HepG2 (cell line): Measurements from ENCODE around the gene KIAA1614. TPM values are rescaled to one million over a fixed set of nuclear protein-coding genes. Genes with fewer than 3 reads are reported as not detected.

Experiments
- ATAC-seq: fragments of 200-7000 bp; cut with Tn5 transposase; 3 replicates; pipeline ENCODE4 v1.9.1; 2020; ENCODE audit warnings: mild to moderate bottlenecking, moderate library complexity
- BruUV-seq: library from RNA; stranded (reverse); fragments of 400-500 nt; replicated peaks from 2 replicates; lab custom pipeline; 2021; lab: Mats Ljungman, UMichigan
- CTCF ChIA-PET: fragments of 300-600 bp; formaldehyde crosslinking; extraction: SDS; loops from one replicate; lab custom pipeline; 2021; ENCODE audit warnings: low total read pairs, inconsistent platforms, low intra/inter-chr PET ratio; lab: Yijun Ruan, JAX
- POLR2A ChIA-PET: fragments of 350-600 bp; sonication (Branson Sonifier 250); formaldehyde crosslinking; loops from one replicate; lab custom pipeline; 2020; ENCODE audit warnings: antibody characterized with exemption, inconsistent platforms; lab: Yijun Ruan, JAX
- DNase-seq: peaks from one replicate; pipeline ENCODE4 v3.0.0-alpha.2; 2015; ENCODE audit warnings: low spot score
- FAIRE-seq: peaks from 3 replicates; lab custom pipeline; 2011; peaks lifted over from hg19 to GRCh38; lab: Jason Lieb, UNC
- H2AFZ ChIP-seq: one replicate; pipeline ENCODE4 v1.6.1; 2011; ENCODE audit warnings: low read length, inconsistent platforms
- H3K27ac ChIP-seq: fragments of 300-600 bp; 3 replicates; pipeline ENCODE4 v1.8.0; 2011; ENCODE audit warnings: mixed run types, mild to moderate bottlenecking, mixed read lengths, low read length, inconsistent platforms; ENCODE audit not compliant: insufficient read depth; ENCODE audit errors: extremely low read length
- H3K27me3 ChIP-seq, 2 experiments: fragments of 200-600 bp in 1 of 2; 2 replicates in 1 of 2; 3 replicates in 1 of 2; pipeline versions ENCODE4 v1.6.0 to v1.8.0; 2011; ENCODE audit warnings: low read length in 2 of 2, mild to moderate bottlenecking in 2 of 2, moderate library complexity in 2 of 2, inconsistent platforms in 1 of 2; ENCODE audit not compliant: insufficient read depth in 2 of 2, control insufficient read depth in 1 of 2
- H3K36me3 ChIP-seq, 2 experiments: fragments of 200-600 bp in 1 of 2; replicated peaks in 1 of 2; 2 replicates in 1 of 2; 3 replicates in 1 of 2; pipeline versions ENCODE4 v1.5.1 to v1.8.0; 2011; ENCODE audit warnings: low read length in 2 of 2, inconsistent platforms in 1 of 2; ENCODE audit not compliant: insufficient read depth in 2 of 2, control insufficient read depth in 1 of 2
- H3K4me1 ChIP-seq: 2 replicates; pipeline ENCODE4 v1.5.1; 2012; ENCODE audit warnings: low read length, inconsistent platforms; ENCODE audit not compliant: insufficient read depth
- H3K4me2 ChIP-seq: 2 replicates; pipeline ENCODE4 v1.6.0; 2011; ENCODE audit warnings: low read depth, low read length, inconsistent platforms
- H3K4me3 ChIP-seq, 3 experiments: fragments of 200-600 bp in 1 of 3; sonication (generic), shearing (Covaris generic) in 1 of 3; replicated peaks in 1 of 3; 2 replicates each; pipeline ENCODE4 v1.5.1; 2011 to 2016; ENCODE audit warnings: low read length in 3 of 3, inconsistent platforms in 2 of 3, low read depth in 2 of 3, mild to moderate bottlenecking in 2 of 3, control low read depth in 1 of 3, mixed read lengths in 1 of 3; ENCODE audit not compliant: insufficient read depth in 1 of 3
- H3K79me2 ChIP-seq: one replicate; pipeline ENCODE4 v1.6.1; 2011; ENCODE audit warnings: low read length, inconsistent platforms; ENCODE audit not compliant: insufficient read depth
- H3K9ac ChIP-seq: 2 replicates; pipeline ENCODE4 v1.6.0; 2011; ENCODE audit warnings: mild to moderate bottlenecking, low read depth, low read length, inconsistent platforms; ENCODE audit not compliant: insufficient read depth
- H3K9me3 ChIP-seq: 2 replicates; pipeline ENCODE4 v1.5.1; 2012; ENCODE audit warnings: mild to moderate bottlenecking, low read length
- H4K20me1 ChIP-seq: 2 replicates; pipeline ENCODE4 v1.6.0; 2011; ENCODE audit warnings: inconsistent platforms, mild to moderate bottlenecking, low read length, moderate library complexity; ENCODE audit not compliant: insufficient read depth
- ARID4A ChIP-seq: sonication (generic); formaldehyde crosslinking; IDR thresholded peaks from 2 replicates; pipeline ENCODE4 v1.5.0; 2020; ENCODE audit warnings: mild to moderate bottlenecking, missing genetic modification reagents, borderline replicate concordance
- EHMT2 ChIP-seq: fragments of 200-600 bp; sonication (generic); IDR thresholded peaks from 2 replicates; pipeline ENCODE4 v1.7.0; 2017; ENCODE audit warnings: antibody characterized with exemption, low read depth, low read length, borderline replicate concordance
- ESRRA ChIP-seq: sonication (generic); formaldehyde crosslinking; IDR thresholded peaks from 2 replicates; pipeline ENCODE4 v1.5.1; 2020; ENCODE audit warnings: mild to moderate bottlenecking, low read depth, missing genetic modification reagents
- HOXA3 ChIP-seq: sonication (generic); formaldehyde crosslinking; IDR thresholded peaks from 2 replicates; pipeline ENCODE4 v1.5.0; 2020; ENCODE audit warnings: missing genetic modification reagents
- POLR2AphosphoS5 ChIP-seq: IDR thresholded peaks from 2 replicates; pipeline ENCODE4 v1.6.1; 2012; ENCODE audit warnings: low read depth, low read length
- RARA ChIP-seq: IDR thresholded peaks from 2 replicates; pipeline ENCODE4 v1.6.1; 2016; ENCODE audit warnings: missing genetic modification reagents, missing compliant biosample characterization
- RBFOX2 ChIP-seq: fragments of 200-400 bp; formaldehyde crosslinking; IDR thresholded peaks from 2 replicates; pipeline ENCODE4 v1.6.1; 2017; ENCODE audit warnings: low read depth, mild to moderate bottlenecking, low read length
- RFX1 ChIP-seq: fragments of 450-650 bp; IDR thresholded peaks from 2 replicates; pipeline ENCODE4 v1.6.1; 2017
- SALL1 ChIP-seq: sonication (generic); formaldehyde crosslinking; IDR thresholded peaks from 2 replicates; pipeline ENCODE4 v1.8.0; 2022; ENCODE audit warnings: mild to moderate bottlenecking, missing genetic modification reagents
- TAF1 ChIP-seq: sonication (generic); formaldehyde crosslinking; IDR thresholded peaks from 2 replicates; pipeline ENCODE4 v1.4.0; 2020; ENCODE audit warnings: missing genetic modification reagents
- ZNF205 ChIP-seq: IDR thresholded peaks from 2 replicates; pipeline ENCODE4 v1.6.1; 2018; ENCODE audit warnings: missing biosample characterization, missing genetic modification reagents
- ZNF253 ChIP-seq: sonication (generic); formaldehyde crosslinking; IDR thresholded peaks from 2 replicates; pipeline ENCODE4 v1.8.0; 2022; ENCODE audit warnings: mild to moderate bottlenecking, missing genetic modification reagents, borderline replicate concordance
- ZNF275 ChIP-seq: sonication (generic); formaldehyde crosslinking; IDR thresholded peaks from 2 replicates; pipeline ENCODE4 v1.8.0; 2022; ENCODE audit warnings: missing genetic modification reagents, mild to moderate bottlenecking, inconsistent platforms, borderline replicate concordance
- ZNF292 ChIP-seq: sonication (generic); formaldehyde crosslinking; IDR thresholded peaks from 2 replicates; pipeline ENCODE4 v1.8.1; 2022; ENCODE audit warnings: mild to moderate bottlenecking, low read depth, missing genetic modification reagents, borderline replicate concordance
- ZNF317 ChIP-seq: sonication (generic); formaldehyde crosslinking; IDR thresholded peaks from 2 replicates; pipeline ENCODE4 v1.5.0; 2020; ENCODE audit warnings: mild to moderate bottlenecking, missing genetic modification reagents
- ZNF713 ChIP-seq: sonication (generic); formaldehyde crosslinking; IDR thresholded peaks from 2 replicates; pipeline ENCODE4 v1.4.0; 2020; ENCODE audit warnings: mild to moderate bottlenecking, missing genetic modification reagents
- WGBS: methylation state at CpG from one replicate; pipeline ENCODE4 v1.1.6; 2017; ENCODE audit warnings: low lambda C conversion rate; 5-methylcytosine and 5-hydroxymethylcytosine counted together
- in situ Hi-C: cut with HindIII; loops from 2 replicates; pipeline ENCODE4 v1.10.0; 2017; ENCODE audit warnings: low pct_unique_long_range_greater_than_20kb; ENCODE audit not compliant: extremely low pct_ligation_motif_present
- intact Hi-C: fragments of 100-400 bp; cut with micrococcal nuclease; formaldehyde crosslinking; loops from one replicate; pipeline ENCODE4 v1.10.0; 2022; ENCODE audit not compliant: unreplicated experiment
- polyA plus RNA-seq, 8 experiments: library from polyadenylated mRNA; depleted of rRNA in 3 of 8; stranded (reverse) in 7 of 8; unstranded in 1 of 8; fragments of >200 nt; fragmentation: Illumina TruSeq in 4 of 8; extraction: Trizol in 4 of 8; gene quantifications; 2 replicates each; pipeline versions ENCODE4 v1.2.1 to v1.2.3, GENCODE V29; 2011 to 2016; ENCODE audit warnings: low read depth in 4 of 8, missing spikeins in 1 of 8, mixed read lengths in 1 of 8; ENCODE audit not compliant: insufficient read depth in 1 of 8
- total RNA-seq, 5 experiments: library from RNA; depleted of rRNA; stranded (reverse); fragments of >200 nt; fragmentation: Illumina TruSeq; extraction: Trizol; gene quantifications; 2 replicates each; pipeline ENCODE4 v1.2.3, GENCODE V29; 2016; ENCODE audit warnings: low read depth in 1 of 5
- TF ChIP-seq, protein P1 (sequence below): sonication (generic); formaldehyde crosslinking; IDR thresholded peaks from 2 replicates; pipeline ENCODE4 v1.4.0; 2020; ENCODE audit warnings: low read depth, missing genetic modification reagents

The KIAA1614 gene
- total and polyA plus RNA-seq, 2 of the 13 experiments (the other 11 are each of a cell fraction or from before 2014, with no cell fraction given): 0.15 to 0.77 TPM

DNA sequence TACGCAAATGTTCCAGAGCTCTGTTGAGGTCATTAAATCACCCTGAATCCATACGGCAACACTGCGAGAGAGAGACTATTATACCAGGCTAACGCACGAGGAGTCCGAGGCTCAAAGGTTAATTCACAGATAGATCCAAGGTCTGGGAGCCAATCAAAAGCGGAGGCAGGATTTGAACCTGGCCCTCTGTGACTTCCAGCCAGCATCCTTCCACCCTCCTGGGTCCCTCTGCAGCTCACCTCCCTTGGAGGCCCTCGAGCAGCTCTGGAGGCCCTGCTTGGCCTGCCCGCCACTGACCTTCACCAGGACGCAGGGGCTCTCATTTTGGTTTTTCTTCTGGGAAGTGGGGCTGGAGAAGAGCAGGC, 42.1 kb downstream of the KIAA1614 start:
- Histone ChIP-seq H3K9ac (peak overlapping the region; percentile 62; the same call in 1 of the 2 replicates), H4K20me1 (no peaks in the 10 kb centered on the region), H3K36me3 (peaks cover 2 to 12% of the 10 kb centered on the region in 2 experiments; a peak in 2 of 5 replicates), H3K4me1 (peaks cover 16% of the 10 kb centered on the region), H3K27me3 (no peaks in the 10 kb centered on the region), H3K4me2 (peak overlapping the region; percentile 77), H2AFZ (no peak overlapping the region), H3K9me3 (no peaks in the 10 kb centered on the region), H3K27ac (peak overlapping the region; percentile 71), H3K4me3 (peak overlapping the region; percentile 54 to 69 (median 58); a peak in 5 of 6 replicates), H3K79me2 (no peaks in the 10 kb centered on the region)
- FAIRE-seq: no peak
- intact Hi-C loops (no loop called here), in situ Hi-C loops (no loop called here)
- CTCF ChIA-PET: no interaction called here
- POLR2A ChIA-PET: no interaction called here
- whole genome bisulfite sequencing: 68% methylated on average over 10 of the region's 10 CpGs
- no peak for DNase-seq
- BruUV-seq: TSS peak; percentile 79
- ATAC-seq: peak; percentile 42
- 0 out of 2 replicates have a peak, but pooled peaks have one; percentile 1 for TF ChIP-seq POLR2AphosphoS5
- no peak for TF ChIP-seq RFX1
- no peak for TF ChIP-seq ESRRA (CRISPR knock-in tag)
- TF ChIP-seq RBFOX2: no peak
- TF ChIP-seq ARID4A (CRISPR knock-in tag): 0 out of 2 replicates have a peak, but pooled peaks have one; percentile 14
- no peak for TF ChIP-seq ZNF317 (CRISPR knock-in tag)
- TF ChIP-seq ZNF292 (CRISPR knock-in tag): no peak
- TF ChIP-seq RARA (CRISPR knock-in tag): no peak
- no peak for TF ChIP-seq EHMT2
- no peak for TF ChIP-seq SALL1 (CRISPR knock-in tag)
- TF ChIP-seq ZNF253: no peak
- no peak for TF ChIP-seq ZNF205 (CRISPR knock-in tag)
- no peak for TF ChIP-seq ZNF713
- TF ChIP-seq, protein P1, sequence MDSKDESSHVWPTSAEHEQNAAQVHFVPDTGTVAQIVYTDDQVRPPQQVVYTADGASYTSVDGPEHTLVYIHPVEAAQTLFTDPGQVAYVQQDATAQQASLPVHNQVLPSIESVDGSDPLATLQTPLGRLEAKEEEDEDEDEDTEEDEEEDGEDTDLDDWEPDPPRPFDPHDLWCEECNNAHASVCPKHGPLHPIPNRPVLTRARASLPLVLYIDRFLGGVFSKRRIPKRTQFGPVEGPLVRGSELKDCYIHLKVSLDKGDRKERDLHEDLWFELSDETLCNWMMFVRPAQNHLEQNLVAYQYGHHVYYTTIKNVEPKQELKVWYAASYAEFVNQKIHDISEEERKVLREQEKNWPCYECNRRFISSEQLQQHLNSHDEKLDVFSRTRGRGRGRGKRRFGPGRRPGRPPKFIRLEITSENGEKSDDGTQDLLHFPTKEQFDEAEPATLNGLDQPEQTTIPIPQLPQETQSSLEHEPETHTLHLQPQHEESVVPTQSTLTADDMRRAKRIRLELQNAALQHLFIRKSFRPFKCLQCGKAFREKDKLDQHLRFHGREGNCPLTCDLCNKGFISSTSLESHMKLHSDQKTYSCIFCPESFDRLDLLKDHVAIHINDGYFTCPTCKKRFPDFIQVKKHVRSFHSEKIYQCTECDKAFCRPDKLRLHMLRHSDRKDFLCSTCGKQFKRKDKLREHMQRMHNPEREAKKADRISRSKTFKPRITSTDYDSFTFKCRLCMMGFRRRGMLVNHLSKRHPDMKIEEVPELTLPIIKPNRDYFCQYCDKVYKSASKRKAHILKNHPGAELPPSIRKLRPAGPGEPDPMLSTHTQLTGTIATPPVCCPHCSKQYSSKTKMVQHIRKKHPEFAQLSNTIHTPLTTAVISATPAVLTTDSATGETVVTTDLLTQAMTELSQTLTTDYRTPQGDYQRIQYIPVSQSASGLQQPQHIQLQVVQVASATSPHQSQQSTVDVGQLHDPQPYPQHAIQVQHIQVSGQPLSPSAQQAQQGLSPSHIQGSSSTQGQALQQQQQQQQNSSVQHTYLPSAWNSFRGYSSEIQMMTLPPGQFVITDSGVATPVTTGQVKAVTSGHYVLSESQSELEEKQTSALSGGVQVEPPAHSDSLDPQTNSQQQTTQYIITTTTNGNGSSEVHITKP (CRISPR knock-in tag): no peak
- TF ChIP-seq HOXA3 (CRISPR knock-in tag): no peak
- no peak; the same call in 1 of the 2 replicates for TF ChIP-seq TAF1 (CRISPR knock-in tag)
- no peak for TF ChIP-seq ZNF275
